GM12873 (cell line): ENCODE data around the gene FAM98B.
A peak's percentile ranks its signal among the peaks of the same experiment; 100 is the strongest.

Experiments used
- TF ChIP-seq, protein P1 (sequence below): IDR thresholded peaks from 2 replicates; pipeline ENCODE4 v1.5.1; 2012; ENCODE audit warnings: low read depth, mild to moderate bottlenecking, moderate library complexity, low read length, control low read depth; ENCODE audit not compliant: insufficient read depth; ENCODE audit errors: missing control alignments

The FAM98B gene

DNA sequence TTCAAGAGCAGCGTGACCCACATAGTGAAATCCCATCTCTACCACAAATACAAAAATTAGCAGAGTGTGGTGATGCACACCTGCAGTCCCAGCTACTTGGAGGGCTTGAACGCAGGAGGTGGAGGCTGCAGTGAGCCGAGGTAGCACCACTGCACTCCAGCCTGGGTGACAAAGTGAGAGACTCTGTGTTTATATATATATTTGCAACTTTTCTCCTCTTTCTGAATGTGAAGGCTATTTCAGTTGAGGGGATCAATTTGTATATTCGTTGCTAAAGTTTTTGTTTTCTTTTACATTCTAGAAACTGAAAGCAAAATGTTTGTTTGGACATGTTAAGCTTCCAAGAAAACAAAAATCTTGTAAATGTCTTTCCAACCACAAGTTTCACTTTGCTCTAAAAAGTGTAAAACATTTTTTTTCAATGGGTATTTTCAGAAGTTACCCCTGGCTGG, 29.8 kb upstream of the FAM98B start:
- TF ChIP-seq, protein P1, sequence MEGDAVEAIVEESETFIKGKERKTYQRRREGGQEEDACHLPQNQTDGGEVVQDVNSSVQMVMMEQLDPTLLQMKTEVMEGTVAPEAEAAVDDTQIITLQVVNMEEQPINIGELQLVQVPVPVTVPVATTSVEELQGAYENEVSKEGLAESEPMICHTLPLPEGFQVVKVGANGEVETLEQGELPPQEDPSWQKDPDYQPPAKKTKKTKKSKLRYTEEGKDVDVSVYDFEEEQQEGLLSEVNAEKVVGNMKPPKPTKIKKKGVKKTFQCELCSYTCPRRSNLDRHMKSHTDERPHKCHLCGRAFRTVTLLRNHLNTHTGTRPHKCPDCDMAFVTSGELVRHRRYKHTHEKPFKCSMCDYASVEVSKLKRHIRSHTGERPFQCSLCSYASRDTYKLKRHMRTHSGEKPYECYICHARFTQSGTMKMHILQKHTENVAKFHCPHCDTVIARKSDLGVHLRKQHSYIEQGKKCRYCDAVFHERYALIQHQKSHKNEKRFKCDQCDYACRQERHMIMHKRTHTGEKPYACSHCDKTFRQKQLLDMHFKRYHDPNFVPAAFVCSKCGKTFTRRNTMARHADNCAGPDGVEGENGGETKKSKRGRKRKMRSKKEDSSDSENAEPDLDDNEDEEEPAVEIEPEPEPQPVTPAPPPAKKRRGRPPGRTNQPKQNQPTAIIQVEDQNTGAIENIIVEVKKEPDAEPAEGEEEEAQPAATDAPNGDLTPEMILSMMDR, result no peak

DNA sequence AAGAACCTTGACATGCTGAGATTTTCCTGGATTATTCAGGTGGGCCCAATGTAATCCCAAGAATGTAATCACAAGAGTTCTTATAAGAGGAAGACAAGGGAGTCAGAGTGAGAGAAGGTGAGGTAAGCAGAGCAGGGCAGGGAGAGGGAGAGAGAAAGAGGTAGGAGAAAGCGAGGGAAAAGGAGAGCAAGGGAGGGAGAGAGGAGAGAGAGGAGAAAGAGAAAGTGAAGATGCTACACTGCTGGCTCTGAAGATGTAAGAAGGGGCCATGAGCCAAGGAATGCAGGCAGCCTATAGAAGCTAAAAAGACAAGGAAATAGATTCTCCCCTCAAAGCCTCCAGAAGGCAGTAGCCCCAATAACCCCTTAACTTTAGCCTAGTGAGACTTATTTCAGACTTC, 28.7 kb upstream of the FAM98B start:
- TF ChIP-seq, protein P1, result no peak

DNA sequence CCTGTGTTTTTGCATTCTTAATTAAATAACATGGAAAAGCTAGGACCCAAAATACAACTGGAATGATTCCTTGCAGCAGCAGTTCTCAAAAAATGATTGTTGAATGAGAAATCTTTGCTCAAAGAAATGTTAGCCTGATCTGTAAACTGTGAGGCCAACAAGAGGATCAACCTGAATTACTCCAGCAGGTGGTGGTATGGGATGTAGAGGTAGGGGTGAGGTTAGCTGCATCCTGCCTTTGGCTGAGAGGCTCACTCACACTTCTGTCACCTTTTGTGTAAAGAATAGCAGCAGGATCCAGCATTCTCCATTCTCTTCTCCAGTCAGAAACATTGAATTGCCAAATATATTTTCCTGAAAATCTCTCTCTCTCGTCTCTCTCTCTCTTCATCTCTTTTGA, 26.5 kb upstream of the FAM98B start:
- TF ChIP-seq, protein P1, result peak; percentile 15

DNA sequence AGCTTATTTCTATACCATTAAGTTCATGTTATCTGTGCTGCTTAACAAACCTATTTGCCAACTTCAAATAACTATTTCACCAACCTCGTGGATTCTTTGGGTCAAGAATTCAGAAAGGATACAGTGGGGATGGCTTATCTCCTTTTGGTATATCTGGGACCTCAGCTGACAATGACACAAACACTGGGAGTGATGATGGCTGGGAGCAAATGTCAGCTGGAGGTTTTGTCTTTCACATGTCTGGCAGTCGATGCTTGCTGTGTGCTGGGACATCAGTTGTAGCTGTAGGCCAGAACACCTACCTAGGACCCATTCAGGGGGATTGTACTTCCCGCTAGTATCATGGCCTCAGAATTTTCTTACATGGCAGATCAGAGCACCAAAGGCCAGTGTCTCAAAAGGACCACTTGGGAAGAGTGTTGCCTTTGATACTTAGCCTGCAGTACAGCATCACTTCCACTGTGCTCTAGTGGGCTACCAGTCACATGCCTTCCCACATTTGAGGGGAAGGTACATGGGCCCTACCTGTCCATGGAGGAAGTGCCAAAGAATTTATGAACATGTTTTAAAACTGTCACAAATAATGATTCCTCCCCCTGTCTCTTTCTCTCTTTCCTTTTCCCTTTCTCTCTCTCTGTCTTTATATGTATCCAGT, 23.7 kb upstream of the FAM98B start:
- TF ChIP-seq, protein P1, result no peak

DNA sequence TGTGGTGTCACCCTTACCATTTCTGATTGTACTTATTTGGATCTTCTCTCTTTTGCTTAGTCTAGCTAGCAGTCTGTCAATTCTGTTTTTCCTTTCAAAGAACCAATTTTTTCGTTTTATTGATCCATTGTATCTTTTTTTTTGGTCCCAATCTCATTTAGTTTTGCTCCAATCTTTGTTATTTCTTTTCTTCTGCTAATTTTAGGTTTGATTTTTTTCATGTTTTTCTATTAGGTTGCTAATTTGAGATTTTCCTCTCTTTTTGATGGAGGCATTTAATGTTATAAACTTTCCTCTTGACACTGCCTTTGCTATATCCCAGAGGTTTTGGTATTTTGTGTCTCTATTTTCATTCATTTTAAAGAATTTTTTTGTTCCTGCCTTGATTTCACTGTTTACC, 16.9 kb upstream of the FAM98B start:
- TF ChIP-seq, protein P1, result no peak

DNA sequence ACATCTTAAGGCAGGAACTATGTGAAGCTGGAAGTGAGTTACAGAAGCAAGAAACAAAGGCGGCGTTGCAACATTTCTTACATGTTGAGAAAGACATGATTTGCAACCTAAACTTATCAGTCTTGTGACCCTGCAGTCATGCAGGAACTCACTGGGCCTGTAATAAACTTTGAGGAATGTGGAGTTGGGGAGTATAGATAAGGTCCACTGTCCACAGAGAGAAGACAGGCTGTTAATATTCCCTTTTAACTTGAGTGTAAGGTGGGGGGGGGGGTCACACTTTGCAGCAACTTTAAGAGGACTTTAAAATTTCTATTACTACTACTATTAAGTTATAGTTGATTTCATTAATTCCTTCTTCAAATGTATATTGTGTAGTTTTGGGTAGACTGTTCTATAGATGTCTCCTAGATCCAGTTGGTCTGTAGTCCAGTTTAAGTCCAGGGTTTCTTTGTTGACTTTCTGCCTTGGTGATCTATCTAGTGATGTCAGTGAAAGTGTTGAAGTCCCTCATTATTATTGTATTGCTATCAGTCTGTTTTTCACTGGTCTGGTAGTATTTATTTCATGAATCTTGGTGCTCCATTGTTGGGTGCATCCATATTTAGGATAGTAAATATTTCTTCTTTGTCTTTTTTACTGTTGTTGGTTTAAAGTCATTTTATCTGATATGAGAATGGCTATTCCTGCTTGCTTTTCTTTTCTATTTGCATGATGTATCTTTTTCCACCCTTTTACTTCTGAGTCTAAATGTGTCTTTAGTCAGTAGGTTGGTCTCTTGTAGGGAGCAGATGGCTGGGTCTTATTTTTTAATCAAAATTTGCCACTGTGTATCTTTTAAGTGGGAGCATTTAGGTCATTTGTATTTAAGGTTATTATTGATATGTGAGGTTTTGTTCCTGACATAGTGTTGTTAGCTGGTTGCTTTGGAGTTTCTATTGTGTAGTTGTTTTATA, 15.6 kb upstream of the FAM98B start:
- TF ChIP-seq, protein P1, result no peak
